PC-9 (cell line): ENCODE results near the gene NR6A1. TPM values are rescaled to one million over a fixed set of nuclear protein-coding genes. Genes with fewer than 3 reads are reported as not detected.

Source experiments
- BruUV-seq: library from RNA; stranded (reverse); fragments of 400-500 nt; replicated peaks from 2 replicates; lab custom pipeline; 2021; lab: Mats Ljungman, UMichigan
- CTCF ChIA-PET: fragments of 300-600 bp; sonication (Branson Sonifier 250); formaldehyde crosslinking; loops from one replicate; lab custom pipeline; 2022; ENCODE audit warnings: antibody characterized with exemption; lab: Charles Lee
- POLR2A ChIA-PET: fragments of 300-600 bp; sonication (Branson Sonifier 250); formaldehyde crosslinking; loops from one replicate; lab custom pipeline; 2022; ENCODE audit warnings: antibody characterized with exemption; ENCODE audit not compliant: unreplicated experiment; lab: Charles Lee
- DNase-seq, 2 experiments: peaks; one replicate each; pipeline versions ENCODE4 v3.0.0 to v3.0.0-alpha.2; 2015 to 2022; ENCODE audit warnings: mixed read lengths in 1 of 2
- H2AFZ ChIP-seq: fragments of 200-600 bp; sonication (generic); 2 replicates; pipeline ENCODE4 v1.8.1; 2017; ENCODE audit warnings: antibody characterized with exemption
- H3F3A ChIP-seq: fragments of 200-600 bp; sonication (generic); 2 replicates; pipeline ENCODE4 v1.8.1; 2017; ENCODE audit warnings: antibody characterized with exemption, mild to moderate bottlenecking, low read depth; ENCODE audit not compliant: insufficient read depth
- H3K27ac ChIP-seq: fragments of 200-600 bp; sonication (generic); 2 replicates; pipeline ENCODE4 v1.6.1; 2016; ENCODE audit warnings: mixed run types
- H3K27me3 ChIP-seq: fragments of 200-600 bp; sonication (generic); 2 replicates; pipeline ENCODE4 v1.6.1; 2016; ENCODE audit warnings: low read depth, mixed run types; ENCODE audit not compliant: insufficient read depth
- H3K36me3 ChIP-seq: fragments of 200-600 bp; sonication (generic); 2 replicates; pipeline ENCODE4 v1.6.1; 2016; ENCODE audit warnings: low read depth, mixed run types
- H3K4me1 ChIP-seq: fragments of 200-600 bp; sonication (generic); replicated peaks from 2 replicates; pipeline ENCODE4 v1.6.1; 2016; ENCODE audit warnings: mixed run types; ENCODE audit not compliant: insufficient read depth
- H3K4me2 ChIP-seq: fragments of 200-600 bp; sonication (generic); 2 replicates; pipeline ENCODE4 v1.6.1; 2017; ENCODE audit warnings: mixed run types
- H3K4me3 ChIP-seq: fragments of 200-600 bp; sonication (generic); 2 replicates; pipeline ENCODE4 v1.6.1; 2016; ENCODE audit warnings: mixed run types
- H3K79me2 ChIP-seq: fragments of 200-600 bp; sonication (generic); 2 replicates; pipeline ENCODE4 v1.6.1; 2017; ENCODE audit warnings: low read depth, mixed run types
- H3K9me2 ChIP-seq: fragments of 200-600 bp; sonication (generic); 2 replicates; pipeline ENCODE4 v1.8.1; 2017; ENCODE audit warnings: mild to moderate bottlenecking; ENCODE audit not compliant: insufficient read depth
- H3K9me3 ChIP-seq: fragments of 200-600 bp; sonication (generic); 2 replicates; pipeline ENCODE4 v1.8.1; 2016; ENCODE audit warnings: low read depth; ENCODE audit not compliant: insufficient read depth
- H4K20me1 ChIP-seq: fragments of 200-600 bp; sonication (generic); 2 replicates; pipeline ENCODE4 v1.8.1; 2017; ENCODE audit not compliant: insufficient read depth
- CTCF ChIP-seq: fragments of 200-600 bp; sonication (generic); conservative IDR thresholded peaks from 2 replicates; pipeline ENCODE4 v1.6.1; 2017; ENCODE audit warnings: mixed run types, antibody characterized with exemption, mild to moderate bottlenecking, moderate library complexity
- EZH2 ChIP-seq: fragments of 200-600 bp; sonication (generic); IDR thresholded peaks from 2 replicates; pipeline ENCODE4 v1.8.0; 2017; ENCODE audit warnings: antibody characterized with exemption, low read depth
- intact Hi-C: fragments of 100-400 bp; cut with micrococcal nuclease; formaldehyde crosslinking; loops from one replicate; pipeline ENCODE4 v1.10.0; 2022; ENCODE audit not compliant: unreplicated experiment
- total RNA-seq: library from RNA; stranded (reverse); gene quantifications from 2 replicates; pipeline ENCODE4 v1.2.3, GENCODE V29; 2021

NR6A1 gene
- total RNA-seq, 1 experiment from 2014 or later, result 13.0 TPM

GRCh38 chr9:124684169-124684568 is 86.9 kb downstream of the NR6A1 start:
- Histone ChIP-seq H3K4me1 (no peaks in the 10 kb centered on the region), H3K36me3 (no peaks in the 10 kb centered on the region; the same call in 1 of the 2 replicates), H4K20me1 (no peaks in the 10 kb centered on the region; the same call in 1 of the 2 replicates), H3K27ac (no peak overlapping the region), H3K9me3 (no peaks in the 10 kb centered on the region), H3K9me2 (no peaks in the 10 kb centered on the region), H3K4me2 (no peak overlapping the region), H3K27me3 (no peaks in the 10 kb centered on the region), H3F3A (peaks cover 19% of the 10 kb centered on the region), H3K79me2 (peaks cover 8% of the 10 kb centered on the region; the same call in 1 of the 2 replicates), H3K4me3 (no peak overlapping the region), H2AFZ (no peak overlapping the region)
- intact Hi-C loops, result no loop called here
- TF ChIP-seq EZH2, result no peak
- TF ChIP-seq CTCF, result no peak
- BruUV-seq, result no TSS peak
- DNase-seq, result no peak
- CTCF ChIA-PET, result interaction anchor here (0.6 kb wide), 1 partner anchor 148 kb away, joined by 3 read pairs; no protein-coding TSS in a partner anchor
- POLR2A ChIA-PET, result no interaction called here

- Histone ChIP-seq H3F3A (peaks cover 11% of the 10 kb centered on the region), H3K79me2 (peaks cover 4% of the 10 kb centered on the region; the same call in 1 of the 2 replicates), H3K27me3 (no peaks in the 10 kb centered on the region), H3K4me2 (no peak overlapping the region), H3K27ac (no peak overlapping the region), H4K20me1 (no peaks in the 10 kb centered on the region; the same call in 1 of the 2 replicates), H3K9me3 (no peaks in the 10 kb centered on the region), H3K36me3 (peaks cover 2% of the 10 kb centered on the region; the same call in 1 of the 2 replicates), H3K9me2 (no peaks in the 10 kb centered on the region), H3K4me1 (no peaks in the 10 kb centered on the region), H3K4me3 (no peak overlapping the region), H2AFZ (no peak overlapping the region)
- POLR2A ChIA-PET, result no interaction called here
- DNase-seq, result no peak
- no peak for TF ChIP-seq CTCF
- TF ChIP-seq EZH2, result no peak
- CTCF ChIA-PET, result no interaction called here
- no TSS peak for BruUV-seq
- intact Hi-C loops, result no loop called here
Observed at GRCh38 chr9:124683043-124683442, 88.1 kb downstream of the NR6A1 start.

- Histone ChIP-seq H4K20me1 (peaks cover 3% of the 10 kb centered on the region; the same call in 1 of the 2 replicates), H3K9me2 (no peaks in the 10 kb centered on the region), H3K9me3 (no peaks in the 10 kb centered on the region), H3K4me1 (no peaks in the 10 kb centered on the region), H3K36me3 (peaks cover 2% of the 10 kb centered on the region; the same call in 1 of the 2 replicates), H3K27ac (no peak overlapping the region), H2AFZ (no peak overlapping the region), H3K4me3 (no peak overlapping the region), H3K79me2 (peaks cover 4% of the 10 kb centered on the region), H3K27me3 (no peaks in the 10 kb centered on the region), H3F3A (peaks cover 3% of the 10 kb centered on the region; the same call in 1 of the 2 replicates), H3K4me2 (no peak overlapping the region)
- no TSS peak for BruUV-seq
- no peak for DNase-seq
- CTCF ChIA-PET, result no interaction called here
- POLR2A ChIA-PET, result no interaction called here
- intact Hi-C loops, result no loop called here
- TF ChIP-seq EZH2 (no peak), CTCF (no peak)
Observed at GRCh38 chr9:124680714-124681390, 90.3 kb downstream of the NR6A1 start.
